ENCODE results near the gene AARS2.

DNA sequence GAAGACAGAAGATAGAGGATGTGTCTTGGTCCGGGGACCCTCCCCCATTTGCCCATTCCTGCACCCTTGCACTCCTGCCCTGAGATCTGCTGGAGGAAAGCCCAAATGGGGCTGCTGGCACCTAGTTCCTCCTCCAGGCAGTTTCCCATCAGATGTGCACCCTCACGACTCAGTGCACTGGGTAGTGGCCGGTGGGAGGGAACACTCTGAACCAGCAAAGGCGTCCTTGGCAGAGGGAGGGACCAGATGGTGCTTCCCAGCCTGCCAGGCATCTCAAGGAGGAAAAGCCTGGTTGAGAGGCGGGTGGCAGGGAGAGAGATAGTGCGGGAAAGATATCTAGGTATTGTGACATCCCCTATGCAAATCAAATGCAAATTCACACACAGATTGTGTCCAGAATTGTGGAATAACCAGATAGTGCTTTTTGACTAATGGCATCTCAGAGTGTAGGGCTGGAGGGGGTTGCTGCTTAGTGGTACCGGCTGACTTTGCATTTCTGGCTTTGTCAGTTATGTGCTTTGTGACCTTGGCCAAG lies 23.4 kb downstream of the AARS2 start:
- TF ChIP-seq, protein P1, sequence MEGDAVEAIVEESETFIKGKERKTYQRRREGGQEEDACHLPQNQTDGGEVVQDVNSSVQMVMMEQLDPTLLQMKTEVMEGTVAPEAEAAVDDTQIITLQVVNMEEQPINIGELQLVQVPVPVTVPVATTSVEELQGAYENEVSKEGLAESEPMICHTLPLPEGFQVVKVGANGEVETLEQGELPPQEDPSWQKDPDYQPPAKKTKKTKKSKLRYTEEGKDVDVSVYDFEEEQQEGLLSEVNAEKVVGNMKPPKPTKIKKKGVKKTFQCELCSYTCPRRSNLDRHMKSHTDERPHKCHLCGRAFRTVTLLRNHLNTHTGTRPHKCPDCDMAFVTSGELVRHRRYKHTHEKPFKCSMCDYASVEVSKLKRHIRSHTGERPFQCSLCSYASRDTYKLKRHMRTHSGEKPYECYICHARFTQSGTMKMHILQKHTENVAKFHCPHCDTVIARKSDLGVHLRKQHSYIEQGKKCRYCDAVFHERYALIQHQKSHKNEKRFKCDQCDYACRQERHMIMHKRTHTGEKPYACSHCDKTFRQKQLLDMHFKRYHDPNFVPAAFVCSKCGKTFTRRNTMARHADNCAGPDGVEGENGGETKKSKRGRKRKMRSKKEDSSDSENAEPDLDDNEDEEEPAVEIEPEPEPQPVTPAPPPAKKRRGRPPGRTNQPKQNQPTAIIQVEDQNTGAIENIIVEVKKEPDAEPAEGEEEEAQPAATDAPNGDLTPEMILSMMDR (IDR thresholded peaks at IDR 0.05), result no peak
- TF ChIP-seq POLR2A (IDR thresholded peaks at IDR 0.05), result no peak
- no peak for TF ChIP-seq EP300 (IDR thresholded peaks at IDR 0.05)
